ENCODE measurements around the gene PLB1.

DNA sequence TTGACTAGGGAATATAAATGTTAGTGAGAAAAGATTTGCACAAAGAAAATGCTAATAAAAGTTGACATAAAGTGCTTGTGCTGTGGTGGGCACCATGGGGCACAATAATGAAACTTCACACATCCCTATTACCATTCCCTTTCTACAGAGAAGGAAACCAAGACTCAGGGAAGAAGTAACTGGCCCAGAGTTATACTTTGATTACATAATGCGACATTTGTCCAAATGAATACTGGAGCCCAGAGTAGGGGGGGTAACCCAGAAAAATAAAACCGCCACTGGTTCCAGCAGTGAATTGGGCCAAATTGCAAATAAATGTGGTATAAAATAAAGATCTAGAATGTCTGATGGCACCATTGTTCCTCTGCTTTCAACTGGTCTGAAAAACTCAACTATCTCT, 149.7 kb downstream of the PLB1 start:
- TF ChIP-seq, protein P1, sequence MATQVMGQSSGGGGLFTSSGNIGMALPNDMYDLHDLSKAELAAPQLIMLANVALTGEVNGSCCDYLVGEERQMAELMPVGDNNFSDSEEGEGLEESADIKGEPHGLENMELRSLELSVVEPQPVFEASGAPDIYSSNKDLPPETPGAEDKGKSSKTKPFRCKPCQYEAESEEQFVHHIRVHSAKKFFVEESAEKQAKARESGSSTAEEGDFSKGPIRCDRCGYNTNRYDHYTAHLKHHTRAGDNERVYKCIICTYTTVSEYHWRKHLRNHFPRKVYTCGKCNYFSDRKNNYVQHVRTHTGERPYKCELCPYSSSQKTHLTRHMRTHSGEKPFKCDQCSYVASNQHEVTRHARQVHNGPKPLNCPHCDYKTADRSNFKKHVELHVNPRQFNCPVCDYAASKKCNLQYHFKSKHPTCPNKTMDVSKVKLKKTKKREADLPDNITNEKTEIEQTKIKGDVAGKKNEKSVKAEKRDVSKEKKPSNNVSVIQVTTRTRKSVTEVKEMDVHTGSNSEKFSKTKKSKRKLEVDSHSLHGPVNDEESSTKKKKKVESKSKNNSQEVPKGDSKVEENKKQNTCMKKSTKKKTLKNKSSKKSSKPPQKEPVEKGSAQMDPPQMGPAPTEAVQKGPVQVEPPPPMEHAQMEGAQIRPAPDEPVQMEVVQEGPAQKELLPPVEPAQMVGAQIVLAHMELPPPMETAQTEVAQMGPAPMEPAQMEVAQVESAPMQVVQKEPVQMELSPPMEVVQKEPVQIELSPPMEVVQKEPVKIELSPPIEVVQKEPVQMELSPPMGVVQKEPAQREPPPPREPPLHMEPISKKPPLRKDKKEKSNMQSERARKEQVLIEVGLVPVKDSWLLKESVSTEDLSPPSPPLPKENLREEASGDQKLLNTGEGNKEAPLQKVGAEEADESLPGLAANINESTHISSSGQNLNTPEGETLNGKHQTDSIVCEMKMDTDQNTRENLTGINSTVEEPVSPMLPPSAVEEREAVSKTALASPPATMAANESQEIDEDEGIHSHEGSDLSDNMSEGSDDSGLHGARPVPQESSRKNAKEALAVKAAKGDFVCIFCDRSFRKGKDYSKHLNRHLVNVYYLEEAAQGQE (IDR thresholded peaks at IDR 0.05; ENCODE audit: low read depth), result no peak
- TF ChIP-seq, protein P2, sequence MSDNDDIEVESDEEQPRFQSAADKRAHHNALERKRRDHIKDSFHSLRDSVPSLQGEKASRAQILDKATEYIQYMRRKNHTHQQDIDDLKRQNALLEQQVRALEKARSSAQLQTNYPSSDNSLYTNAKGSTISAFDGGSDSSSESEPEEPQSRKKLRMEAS (IDR thresholded peaks at IDR 0.05), result no peak
- no peak for TF ChIP-seq CEBPB (IDR thresholded peaks at IDR 0.05)
